WTC11 (cell line): ENCODE results near the gene ECI1. TPM values are rescaled to one million over a fixed set of nuclear protein-coding genes. Genes with fewer than 3 reads are reported as not detected.

Experiments used
- ATAC-seq: fragments of 200-7000 bp; cut with Tn5 transposase; 2 replicates; pipeline ENCODE4 v1.10.0; 2021; ENCODE audit warnings: mild to moderate bottlenecking, moderate library complexity
- CTCF ChIA-PET: fragments of 300-600 bp; sonication (Branson Sonifier 250); formaldehyde crosslinking; loops from one replicate; lab custom pipeline; 2021; ENCODE audit warnings: antibody characterized with exemption; lab: Charles Lee
- POLR2A ChIA-PET: fragments of 350-600 bp; sonication (Branson Sonifier 250); formaldehyde crosslinking; loops from one replicate; lab custom pipeline; 2021; ENCODE audit warnings: antibody characterized with exemption; lab: Charles Lee
- DNase-seq: peaks from one replicate; pipeline ENCODE4 v3.0.0; 2021; ENCODE audit warnings: low spot score
- H3K27ac Mint-ChIP-seq: 2 replicates; pipeline ENCODE4 v1.8.0; 2021; ENCODE audit warnings: mixed read lengths
- H3K27me3 Mint-ChIP-seq: 2 replicates; pipeline ENCODE4 v1.8.0; 2021; ENCODE audit warnings: low read depth, mild to moderate bottlenecking, moderate library complexity, mixed read lengths
- H3K36me3 Mint-ChIP-seq: 2 replicates; pipeline ENCODE4 v1.8.0; 2021; ENCODE audit warnings: mixed read lengths
- H3K4me1 Mint-ChIP-seq: 2 replicates; pipeline ENCODE4 v1.8.0; 2022; ENCODE audit warnings: mixed read lengths
- H3K4me3 Mint-ChIP-seq: 2 replicates; pipeline ENCODE4 v1.8.0; 2021; ENCODE audit warnings: mild to moderate bottlenecking, moderate library complexity, mixed read lengths
- H3K9me3 Mint-ChIP-seq: 2 replicates; pipeline ENCODE4 v1.8.0; 2021; ENCODE audit warnings: mixed read lengths
- EMX1 ChIP-seq: fragments of 250-450 bp; sonication (Bioruptor Pico); IDR thresholded peaks from 2 replicates; pipeline ENCODE4 v1.8.0; 2021; ENCODE audit warnings: mild to moderate bottlenecking
- FOXP1 ChIP-seq: sonication (generic); formaldehyde crosslinking; IDR thresholded peaks from 2 replicates; pipeline ENCODE4 v1.8.0; 2022; ENCODE audit warnings: missing genetic modification reagents, mild to moderate bottlenecking, moderate library complexity, borderline replicate concordance
- OVOL2 ChIP-seq: fragments of 250-450 bp; sonication (Bioruptor Pico); IDR thresholded peaks from 2 replicates; pipeline ENCODE4 v1.9.0; 2021; ENCODE audit warnings: mild to moderate bottlenecking, borderline replicate concordance
- total RNA-seq: library from RNA; stranded (reverse); gene quantifications from 3 replicates; pipeline ENCODE4 v1.2.3, GENCODE V29; 2021
- TF ChIP-seq, protein P1 (sequence below): fragments of 250-450 bp; sonication (Bioruptor Pico); IDR thresholded peaks from 2 replicates; pipeline ENCODE4 v1.9.0; 2021; ENCODE audit warnings: moderate library complexity, mild to moderate bottlenecking, inconsistent platforms, borderline replicate concordance
- TF ChIP-seq, protein P2 (sequence below): sonication (generic); formaldehyde crosslinking; IDR thresholded peaks from 2 replicates; pipeline ENCODE4 v1.8.1; 2023; ENCODE audit warnings: mild to moderate bottlenecking, missing genetic modification reagents, borderline replicate concordance
- TF ChIP-seq, protein P3 (sequence below): sonication (generic); formaldehyde crosslinking; IDR thresholded peaks from 2 replicates; pipeline ENCODE4 v1.8.0; 2023; ENCODE audit warnings: missing genetic modification reagents, mild to moderate bottlenecking, borderline replicate concordance
- TF ChIP-seq, protein P4 (sequence below): sonication (generic); formaldehyde crosslinking; IDR thresholded peaks from 2 replicates; pipeline ENCODE4 v1.8.0; 2023; ENCODE audit warnings: missing genetic modification reagents
- TF ChIP-seq, protein P5 (sequence below): sonication (generic); formaldehyde crosslinking; IDR thresholded peaks from 2 replicates; pipeline ENCODE4 v1.8.1; 2022; ENCODE audit warnings: missing genetic modification reagents, borderline replicate concordance
- TF ChIP-seq, protein P6 (sequence below): fragments of 200-600 bp; IDR thresholded peaks from 2 replicates; pipeline ENCODE4 v1.8.0; 2022; ENCODE audit warnings: antibody characterized with exemption

Gene ECI1
- total RNA-seq, 1 experiment from 2014 or later = 100 TPM

DNA sequence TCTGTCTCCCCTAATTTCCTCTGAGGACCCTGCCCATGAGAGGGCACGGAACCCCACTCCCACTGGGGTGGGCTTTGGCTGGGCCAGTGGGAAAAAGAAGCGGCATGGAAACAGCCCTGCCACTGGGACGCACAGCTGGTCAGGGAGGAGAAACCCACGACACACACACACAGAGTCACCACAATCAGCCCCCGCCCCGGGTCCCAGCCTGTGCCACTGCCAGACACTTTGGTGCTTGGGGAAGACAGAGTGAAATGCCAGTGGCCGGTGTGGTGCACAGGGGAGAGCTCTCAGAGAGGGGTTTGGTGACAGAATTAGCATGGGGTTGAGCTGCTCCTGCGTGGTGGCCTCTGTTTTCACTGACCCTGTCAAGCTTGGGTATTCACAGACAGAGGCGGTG, 47.2 kb upstream of the ECI1 start (continued):
- TF ChIP-seq, protein P1, sequence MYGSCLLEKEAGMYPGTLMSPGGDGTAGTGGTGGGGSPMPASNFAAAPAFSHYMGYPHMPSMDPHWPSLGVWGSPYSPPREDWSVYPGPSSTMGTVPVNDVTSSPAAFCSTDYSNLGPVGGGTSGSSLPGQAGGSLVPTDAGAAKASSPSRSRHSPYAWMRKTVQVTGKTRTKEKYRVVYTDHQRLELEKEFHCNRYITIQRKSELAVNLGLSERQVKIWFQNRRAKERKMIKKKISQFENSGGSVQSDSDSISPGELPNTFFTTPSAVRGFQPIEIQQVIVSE = no peak
- no peak for TF ChIP-seq FOXP1 (CRISPR knock-in tag)
- TF ChIP-seq, protein P2, sequence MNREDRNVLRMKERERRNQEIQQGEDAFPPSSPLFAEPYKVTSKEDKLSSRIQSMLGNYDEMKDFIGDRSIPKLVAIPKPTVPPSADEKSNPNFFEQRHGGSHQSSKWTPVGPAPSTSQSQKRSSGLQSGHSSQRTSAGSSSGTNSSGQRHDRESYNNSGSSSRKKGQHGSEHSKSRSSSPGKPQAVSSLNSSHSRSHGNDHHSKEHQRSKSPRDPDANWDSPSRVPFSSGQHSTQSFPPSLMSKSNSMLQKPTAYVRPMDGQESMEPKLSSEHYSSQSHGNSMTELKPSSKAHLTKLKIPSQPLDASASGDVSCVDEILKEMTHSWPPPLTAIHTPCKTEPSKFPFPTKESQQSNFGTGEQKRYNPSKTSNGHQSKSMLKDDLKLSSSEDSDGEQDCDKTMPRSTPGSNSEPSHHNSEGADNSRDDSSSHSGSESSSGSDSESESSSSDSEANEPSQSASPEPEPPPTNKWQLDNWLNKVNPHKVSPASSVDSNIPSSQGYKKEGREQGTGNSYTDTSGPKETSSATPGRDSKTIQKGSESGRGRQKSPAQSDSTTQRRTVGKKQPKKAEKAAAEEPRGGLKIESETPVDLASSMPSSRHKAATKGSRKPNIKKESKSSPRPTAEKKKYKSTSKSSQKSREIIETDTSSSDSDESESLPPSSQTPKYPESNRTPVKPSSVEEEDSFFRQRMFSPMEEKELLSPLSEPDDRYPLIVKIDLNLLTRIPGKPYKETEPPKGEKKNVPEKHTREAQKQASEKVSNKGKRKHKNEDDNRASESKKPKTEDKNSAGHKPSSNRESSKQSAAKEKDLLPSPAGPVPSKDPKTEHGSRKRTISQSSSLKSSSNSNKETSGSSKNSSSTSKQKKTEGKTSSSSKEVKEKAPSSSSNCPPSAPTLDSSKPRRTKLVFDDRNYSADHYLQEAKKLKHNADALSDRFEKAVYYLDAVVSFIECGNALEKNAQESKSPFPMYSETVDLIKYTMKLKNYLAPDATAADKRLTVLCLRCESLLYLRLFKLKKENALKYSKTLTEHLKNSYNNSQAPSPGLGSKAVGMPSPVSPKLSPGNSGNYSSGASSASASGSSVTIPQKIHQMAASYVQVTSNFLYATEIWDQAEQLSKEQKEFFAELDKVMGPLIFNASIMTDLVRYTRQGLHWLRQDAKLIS (CRISPR knock-in tag) = no peak
- TF ChIP-seq, protein P3, sequence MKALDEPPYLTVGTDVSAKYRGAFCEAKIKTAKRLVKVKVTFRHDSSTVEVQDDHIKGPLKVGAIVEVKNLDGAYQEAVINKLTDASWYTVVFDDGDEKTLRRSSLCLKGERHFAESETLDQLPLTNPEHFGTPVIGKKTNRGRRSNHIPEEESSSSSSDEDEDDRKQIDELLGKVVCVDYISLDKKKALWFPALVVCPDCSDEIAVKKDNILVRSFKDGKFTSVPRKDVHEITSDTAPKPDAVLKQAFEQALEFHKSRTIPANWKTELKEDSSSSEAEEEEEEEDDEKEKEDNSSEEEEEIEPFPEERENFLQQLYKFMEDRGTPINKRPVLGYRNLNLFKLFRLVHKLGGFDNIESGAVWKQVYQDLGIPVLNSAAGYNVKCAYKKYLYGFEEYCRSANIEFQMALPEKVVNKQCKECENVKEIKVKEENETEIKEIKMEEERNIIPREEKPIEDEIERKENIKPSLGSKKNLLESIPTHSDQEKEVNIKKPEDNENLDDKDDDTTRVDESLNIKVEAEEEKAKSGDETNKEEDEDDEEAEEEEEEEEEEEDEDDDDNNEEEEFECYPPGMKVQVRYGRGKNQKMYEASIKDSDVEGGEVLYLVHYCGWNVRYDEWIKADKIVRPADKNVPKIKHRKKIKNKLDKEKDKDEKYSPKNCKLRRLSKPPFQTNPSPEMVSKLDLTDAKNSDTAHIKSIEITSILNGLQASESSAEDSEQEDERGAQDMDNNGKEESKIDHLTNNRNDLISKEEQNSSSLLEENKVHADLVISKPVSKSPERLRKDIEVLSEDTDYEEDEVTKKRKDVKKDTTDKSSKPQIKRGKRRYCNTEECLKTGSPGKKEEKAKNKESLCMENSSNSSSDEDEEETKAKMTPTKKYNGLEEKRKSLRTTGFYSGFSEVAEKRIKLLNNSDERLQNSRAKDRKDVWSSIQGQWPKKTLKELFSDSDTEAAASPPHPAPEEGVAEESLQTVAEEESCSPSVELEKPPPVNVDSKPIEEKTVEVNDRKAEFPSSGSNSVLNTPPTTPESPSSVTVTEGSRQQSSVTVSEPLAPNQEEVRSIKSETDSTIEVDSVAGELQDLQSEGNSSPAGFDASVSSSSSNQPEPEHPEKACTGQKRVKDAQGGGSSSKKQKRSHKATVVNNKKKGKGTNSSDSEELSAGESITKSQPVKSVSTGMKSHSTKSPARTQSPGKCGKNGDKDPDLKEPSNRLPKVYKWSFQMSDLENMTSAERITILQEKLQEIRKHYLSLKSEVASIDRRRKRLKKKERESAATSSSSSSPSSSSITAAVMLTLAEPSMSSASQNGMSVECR (CRISPR knock-in tag) = no peak
- TF ChIP-seq EMX1 = no peak
- no peak for TF ChIP-seq OVOL2 (CRISPR knock-in tag)

DNA sequence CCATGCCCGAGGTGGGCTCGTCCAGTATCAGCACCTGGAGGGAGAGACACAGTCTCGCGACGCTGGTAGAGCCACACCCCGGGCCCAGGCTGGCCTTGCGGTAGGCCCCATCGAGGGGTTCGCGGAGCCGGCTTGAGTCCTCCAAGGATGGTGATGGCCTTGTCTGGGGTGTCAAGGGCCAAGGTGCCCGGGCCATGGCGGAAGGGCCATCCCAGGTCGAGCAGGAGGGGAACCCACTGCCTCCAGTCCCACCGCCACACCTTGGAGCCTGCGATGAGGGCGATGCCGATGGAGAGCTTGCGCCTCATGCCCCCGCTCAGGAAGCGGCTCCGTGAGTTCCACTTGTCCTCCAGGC, 46.1 kb upstream of the ECI1 start:
- ATAC-seq (no peak), DNase-seq (no peak)
- no peaks in the 10 kb centered on the region for H3K4me1 Mint-ChIP-seq
- ChIA-PET POLR2A (no interaction called here), CTCF (interaction anchor here (0.7 to 2.0 kb wide), 8 partner anchors 8 to 204 kb away, joined by 3 to 19 read pairs (median 6); partner anchors contain the start of gene CCNF)
- H3K36me3 Mint-ChIP-seq = no peaks in the 10 kb centered on the region
- no peak overlapping the region for H3K4me3 Mint-ChIP-seq
- H3K27me3 Mint-ChIP-seq = no peaks in the 10 kb centered on the region
- no peaks in the 10 kb centered on the region for H3K9me3 Mint-ChIP-seq
- H3K27ac Mint-ChIP-seq = no peak overlapping the region
- TF ChIP-seq, protein P4, sequence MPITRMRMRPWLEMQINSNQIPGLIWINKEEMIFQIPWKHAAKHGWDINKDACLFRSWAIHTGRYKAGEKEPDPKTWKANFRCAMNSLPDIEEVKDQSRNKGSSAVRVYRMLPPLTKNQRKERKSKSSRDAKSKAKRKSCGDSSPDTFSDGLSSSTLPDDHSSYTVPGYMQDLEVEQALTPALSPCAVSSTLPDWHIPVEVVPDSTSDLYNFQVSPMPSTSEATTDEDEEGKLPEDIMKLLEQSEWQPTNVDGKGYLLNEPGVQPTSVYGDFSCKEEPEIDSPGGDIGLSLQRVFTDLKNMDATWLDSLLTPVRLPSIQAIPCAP (CRISPR knock-in tag) = no peak
- TF ChIP-seq, protein P5, sequence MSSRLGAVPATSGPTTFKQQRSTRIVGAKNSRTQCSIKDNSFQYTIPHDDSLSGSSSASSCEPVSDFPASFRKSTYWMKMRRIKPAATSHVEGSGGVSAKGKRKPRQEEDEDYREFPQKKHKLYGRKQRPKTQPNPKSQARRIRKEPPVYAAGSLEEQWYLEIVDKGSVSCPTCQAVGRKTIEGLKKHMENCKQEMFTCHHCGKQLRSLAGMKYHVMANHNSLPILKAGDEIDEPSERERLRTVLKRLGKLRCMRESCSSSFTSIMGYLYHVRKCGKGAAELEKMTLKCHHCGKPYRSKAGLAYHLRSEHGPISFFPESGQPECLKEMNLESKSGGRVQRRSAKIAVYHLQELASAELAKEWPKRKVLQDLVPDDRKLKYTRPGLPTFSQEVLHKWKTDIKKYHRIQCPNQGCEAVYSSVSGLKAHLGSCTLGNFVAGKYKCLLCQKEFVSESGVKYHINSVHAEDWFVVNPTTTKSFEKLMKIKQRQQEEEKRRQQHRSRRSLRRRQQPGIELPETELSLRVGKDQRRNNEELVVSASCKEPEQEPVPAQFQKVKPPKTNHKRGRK = no peak
- TF ChIP-seq EMX1 = no peak
- TF ChIP-seq, protein P6, sequence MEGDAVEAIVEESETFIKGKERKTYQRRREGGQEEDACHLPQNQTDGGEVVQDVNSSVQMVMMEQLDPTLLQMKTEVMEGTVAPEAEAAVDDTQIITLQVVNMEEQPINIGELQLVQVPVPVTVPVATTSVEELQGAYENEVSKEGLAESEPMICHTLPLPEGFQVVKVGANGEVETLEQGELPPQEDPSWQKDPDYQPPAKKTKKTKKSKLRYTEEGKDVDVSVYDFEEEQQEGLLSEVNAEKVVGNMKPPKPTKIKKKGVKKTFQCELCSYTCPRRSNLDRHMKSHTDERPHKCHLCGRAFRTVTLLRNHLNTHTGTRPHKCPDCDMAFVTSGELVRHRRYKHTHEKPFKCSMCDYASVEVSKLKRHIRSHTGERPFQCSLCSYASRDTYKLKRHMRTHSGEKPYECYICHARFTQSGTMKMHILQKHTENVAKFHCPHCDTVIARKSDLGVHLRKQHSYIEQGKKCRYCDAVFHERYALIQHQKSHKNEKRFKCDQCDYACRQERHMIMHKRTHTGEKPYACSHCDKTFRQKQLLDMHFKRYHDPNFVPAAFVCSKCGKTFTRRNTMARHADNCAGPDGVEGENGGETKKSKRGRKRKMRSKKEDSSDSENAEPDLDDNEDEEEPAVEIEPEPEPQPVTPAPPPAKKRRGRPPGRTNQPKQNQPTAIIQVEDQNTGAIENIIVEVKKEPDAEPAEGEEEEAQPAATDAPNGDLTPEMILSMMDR = no peak
